Measurements from ENCODE around the gene CDS2. TPM values are rescaled to one million over a fixed set of nuclear protein-coding genes. Genes with fewer than 3 reads are reported as not detected.
A peak's percentile ranks its signal among the peaks of the same experiment; 100 is the strongest.

The CDS2 gene
- total and polyA plus RNA-seq, 2 of the 13 experiments (the other 11 are each of a cell fraction or from before 2014, with no cell fraction given), result 81.3 to 153 TPM

GRCh38 chr20:5100684-5101347, 26.0 kb upstream of the CDS2 start (continued):
- TF ChIP-seq GABPA (IDR thresholded peaks at IDR 0.05; ENCODE audit: low read depth, low read length), result no peak
- TF ChIP-seq GABPA (CRISPR knock-in tag; IDR thresholded peaks at IDR 0.05; ENCODE audit: low read depth), result no peak
- TF ChIP-seq HMG20B (CRISPR knock-in tag; conservative IDR thresholded peaks at IDR 0.05), result no peak
- peak; percentile 42; the same call in 1 of the 2 replicates for TF ChIP-seq CC2D1A (CRISPR knock-in tag; IDR thresholded peaks at IDR 0.05)
- TF ChIP-seq ZNF33B (CRISPR knock-in tag; IDR thresholded peaks at IDR 0.05), result no peak
- TF ChIP-seq RAD21 (CRISPR knock-in tag; IDR thresholded peaks at IDR 0.05), result peak; percentile 94
- 0 out of 3 replicates have a peak, but pooled peaks have one; percentile 30 for TF ChIP-seq MXI1 (IDR thresholded peaks at IDR 0.05; ENCODE audit: borderline replicate concordance, low read depth, low read length)
- no peak for TF ChIP-seq PRMT3 (CRISPR knock-in tag; IDR thresholded peaks at IDR 0.05; ENCODE audit: borderline replicate concordance, low read depth)
- TF ChIP-seq PRDM15 (CRISPR knock-in tag; IDR thresholded peaks at IDR 0.05), result peak; percentile 56; the same call in 1 of the 2 replicates
- TF ChIP-seq ZNF329 (CRISPR knock-in tag; IDR thresholded peaks at IDR 0.05; ENCODE audit: low read depth), result 0 out of 2 replicates have a peak, but pooled peaks have one; percentile 5
- TF ChIP-seq SAFB2 (CRISPR knock-in tag; IDR thresholded peaks at IDR 0.05; ENCODE audit: borderline replicate concordance, low read depth), result no peak
- TF ChIP-seq NCOA5 (CRISPR knock-in tag; IDR thresholded peaks at IDR 0.05), result no peak
- no peak for TF ChIP-seq LRRFIP1 (CRISPR knock-in tag; conservative IDR thresholded peaks at IDR 0.05)
- TF ChIP-seq UBTF (CRISPR knock-in tag; IDR thresholded peaks at IDR 0.05), result no peak
- peak; percentile 45; the same call in 1 of the 2 replicates for TF ChIP-seq ZBTB25 (CRISPR knock-in tag; IDR thresholded peaks at IDR 0.05)
- TF ChIP-seq HOXA5 (CRISPR knock-in tag; IDR thresholded peaks at IDR 0.05), result peak; percentile 27; the same call in 1 of the 2 replicates
- no peak for TF ChIP-seq ZNF496 (CRISPR knock-in tag; IDR thresholded peaks at IDR 0.05; ENCODE audit: insufficient replicate concordance)
- 0 out of 2 replicates have a peak, but pooled peaks have one; percentile 40 for TF ChIP-seq MIXL1 (CRISPR knock-in tag; IDR thresholded peaks at IDR 0.05)
- no peak for TF ChIP-seq ZBTB7A (CRISPR knock-in tag; IDR thresholded peaks at IDR 0.05)

All from HepG2 (cell line).